Testis (tissue), 3 donors: ENCODE results near the gene SLC25A11. TPM values are rescaled to one million over a fixed set of nuclear protein-coding genes. Genes with fewer than 3 reads are reported as not detected.

Source experiments
- DNase-seq: peaks from one replicate; pipeline ENCODE4 v3.0.0-alpha.2; 2019
- H3K27ac ChIP-seq, 2 donors: fragments of 200-600 bp; sonication (generic); one replicate each; pipeline ENCODE4 v1.5.1; 2019
- H3K27me3 ChIP-seq: fragments of 200-600 bp; sonication (generic); one replicate; pipeline ENCODE4 v1.5.1; 2019
- H3K36me3 ChIP-seq: fragments of 200-600 bp; sonication (generic); one replicate; pipeline ENCODE4 v1.5.1; 2017; ENCODE audit warnings: low read depth; ENCODE audit errors: missing control alignments
- H3K4me1 ChIP-seq: fragments of 200-600 bp; sonication (generic); one replicate; pipeline ENCODE4 v1.5.1; 2019
- H3K4me3 ChIP-seq, 2 donors: fragments of 200-600 bp; sonication (generic); one replicate each; pipeline ENCODE4 v1.5.1; 2017 to 2019
- H3K9me3 ChIP-seq: fragments of 200-600 bp; sonication (generic); one replicate; pipeline ENCODE4 v1.5.1; 2017
- POLR2A ChIP-seq: fragments of 450-650 bp; IDR thresholded peaks from one replicate; pipeline ENCODE4 v1.6.1; 2017; ENCODE audit warnings: antibody characterized with exemption, mild to moderate bottlenecking, moderate library complexity
- WGBS, 2 donors: methylation state at CpG; one replicate each; pipeline ENCODE4 v1.1.5; 2018; 5-methylcytosine and 5-hydroxymethylcytosine counted together
- intact Hi-C: fragments of 100-400 bp; cut with DNase I; formaldehyde crosslinking; loops from one replicate; pipeline ENCODE4 v1.15.1; 2023; ENCODE audit warnings: low total_unique reads
- polyA plus RNA-seq: library from polyadenylated mRNA; stranded (reverse); fragments of 350-450 nt; fragmentation: Illumina TruSeq; extraction: RNeasy Lipid Tissue Mini Kit (QIAGEN cat#74804); gene quantifications from one replicate; pipeline ENCODE4 v1.2.3, GENCODE V29; 2014; ENCODE audit warnings: low read depth, low replicate concordance; ENCODE audit not compliant: insufficient read depth
- total RNA-seq, 2 donors: library from RNA; depleted of rRNA; stranded (reverse); fragments of >200 nt; gene quantifications; one replicate each; pipeline ENCODE4 v1.2.3, GENCODE V29; 2016
- TF ChIP-seq, protein P1 (sequence below), 3 experiments: fragments of 450-650 bp in 2 of 3; fragments of 200-600 bp in 1 of 3; sonication (generic) in 1 of 3; IDR thresholded peaks; one replicate each; pipeline ENCODE4 v1.5.1; 2016 to 2019; ENCODE audit warnings: antibody characterized with exemption in 3 of 3, mild to moderate bottlenecking in 2 of 3, moderate library complexity in 1 of 3

SLC25A11 gene
- total and polyA plus RNA-seq, 3 donors from 2014 or later, result 23.7 to 25.9 (median 24.3) TPM

DNA sequence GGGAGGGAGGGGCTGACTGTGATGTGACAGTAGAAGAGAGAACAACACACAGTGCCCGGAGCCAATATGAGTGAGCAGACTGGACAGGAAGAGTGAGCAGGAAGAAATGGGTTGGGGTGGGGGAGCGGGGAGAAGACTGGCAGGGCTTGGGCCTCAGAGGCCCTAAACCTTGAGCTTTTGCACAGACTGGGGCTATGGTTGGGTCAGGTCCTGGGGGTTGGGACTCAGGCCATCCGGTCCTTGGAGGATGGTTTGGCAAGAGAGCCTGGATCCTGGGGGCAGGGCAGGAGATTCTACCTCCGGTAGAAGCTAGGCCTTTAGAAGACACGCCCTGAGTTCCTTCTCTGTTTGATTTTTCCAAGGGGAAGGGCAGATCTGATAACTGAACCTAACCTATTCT, 46.6 kb upstream of the SLC25A11 start:
- Histone ChIP-seq H3K27ac (peak overlapping the region; percentile 91 to 96), H3K4me1 (peaks cover 20% of the 10 kb centered on the region), H3K9me3 (no peaks in the 10 kb centered on the region), H3K27me3 (no peaks in the 10 kb centered on the region), H3K36me3 (no peaks in the 10 kb centered on the region), H3K4me3 (peak overlapping the region; percentile 79 to 84)
- no peak for DNase-seq
- TF ChIP-seq, protein P1, sequence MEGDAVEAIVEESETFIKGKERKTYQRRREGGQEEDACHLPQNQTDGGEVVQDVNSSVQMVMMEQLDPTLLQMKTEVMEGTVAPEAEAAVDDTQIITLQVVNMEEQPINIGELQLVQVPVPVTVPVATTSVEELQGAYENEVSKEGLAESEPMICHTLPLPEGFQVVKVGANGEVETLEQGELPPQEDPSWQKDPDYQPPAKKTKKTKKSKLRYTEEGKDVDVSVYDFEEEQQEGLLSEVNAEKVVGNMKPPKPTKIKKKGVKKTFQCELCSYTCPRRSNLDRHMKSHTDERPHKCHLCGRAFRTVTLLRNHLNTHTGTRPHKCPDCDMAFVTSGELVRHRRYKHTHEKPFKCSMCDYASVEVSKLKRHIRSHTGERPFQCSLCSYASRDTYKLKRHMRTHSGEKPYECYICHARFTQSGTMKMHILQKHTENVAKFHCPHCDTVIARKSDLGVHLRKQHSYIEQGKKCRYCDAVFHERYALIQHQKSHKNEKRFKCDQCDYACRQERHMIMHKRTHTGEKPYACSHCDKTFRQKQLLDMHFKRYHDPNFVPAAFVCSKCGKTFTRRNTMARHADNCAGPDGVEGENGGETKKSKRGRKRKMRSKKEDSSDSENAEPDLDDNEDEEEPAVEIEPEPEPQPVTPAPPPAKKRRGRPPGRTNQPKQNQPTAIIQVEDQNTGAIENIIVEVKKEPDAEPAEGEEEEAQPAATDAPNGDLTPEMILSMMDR (IDR thresholded peaks at IDR 0.05), result no peak
- no peak for TF ChIP-seq POLR2A
- intact Hi-C loops, result no loop called here
- WGBS, 2 donors, result 30 to 31% methylated on average over 5 of the region's 5 CpGs

DNA sequence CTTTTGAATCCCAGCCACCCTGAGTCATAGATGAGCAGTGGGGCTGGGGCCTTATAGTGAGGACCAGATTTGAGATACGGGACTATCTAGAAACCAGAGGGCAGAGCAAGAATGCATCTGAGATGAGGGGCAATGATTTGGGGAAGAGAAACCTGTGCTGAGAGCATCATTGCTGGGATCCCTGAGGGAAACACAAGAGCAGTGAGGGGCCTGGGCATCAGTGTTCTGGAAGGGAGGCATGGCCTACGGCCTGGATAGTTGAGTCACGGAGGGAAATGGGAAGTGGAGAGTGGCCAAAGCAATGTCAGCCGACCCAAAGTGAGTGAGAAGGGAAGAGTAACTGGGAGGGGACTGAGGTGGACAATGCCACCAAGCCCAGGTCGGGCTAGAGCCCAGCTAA, 42.5 kb upstream of the SLC25A11 start:
- 63 to 82% methylated on average over 5 of the region's 5 CpGs for WGBS, 2 donors
- DNase-seq, result no peak
- Histone ChIP-seq H3K9me3 (no peaks in the 10 kb centered on the region), H3K4me3 (no peak overlapping the region), H3K36me3 (no peaks in the 10 kb centered on the region), H3K4me1 (peaks cover 11% of the 10 kb centered on the region), H3K27me3 (no peaks in the 10 kb centered on the region), H3K27ac (no peak overlapping the region)
- intact Hi-C loops, result loop anchor here (5.0 kb wide), 1 partner anchor 80 kb away; no protein-coding TSS in a partner anchor
- no peak for TF ChIP-seq POLR2A
- TF ChIP-seq, protein P1 (IDR thresholded peaks at IDR 0.05), result no peak

DNA sequence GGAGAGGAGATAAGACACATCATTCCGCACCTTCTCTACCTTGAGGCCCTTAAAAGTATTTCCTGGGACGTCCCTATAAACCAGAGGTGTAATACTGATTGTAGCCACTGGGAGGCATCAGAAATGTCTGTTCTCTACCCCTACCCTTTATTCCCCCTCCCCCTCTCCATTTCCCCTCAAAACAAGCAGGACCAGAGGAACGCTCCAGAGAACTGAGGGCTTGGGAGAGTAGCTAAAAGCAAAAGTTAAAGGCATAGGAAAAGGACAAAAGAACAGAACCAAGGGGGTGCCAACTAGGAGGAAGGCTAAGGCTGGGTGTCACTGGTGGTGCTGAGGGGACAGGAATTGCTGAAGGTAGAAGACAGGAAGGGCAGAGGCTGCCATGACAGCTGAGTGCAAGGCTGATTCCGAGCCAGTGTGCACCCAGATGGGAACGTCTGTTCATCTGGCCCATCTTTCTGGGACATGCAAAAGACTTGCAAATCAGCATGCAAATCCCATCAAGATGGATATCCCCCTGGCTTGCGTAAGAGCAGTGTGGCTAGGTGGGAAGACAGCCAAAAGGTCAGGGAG, 40.9 kb upstream of the SLC25A11 start:
- DNase-seq, result no peak
- H3K9me3 ChIP-seq, result no peaks in the 10 kb centered on the region
- WGBS, 2 donors, result 45 to 57% methylated on average over 6 of the region's 6 CpGs
- no peaks in the 10 kb centered on the region for H3K27me3 ChIP-seq
- no peak overlapping the region for H3K4me3 ChIP-seq
- TF ChIP-seq POLR2A, result no peak
- TF ChIP-seq, protein P1 (IDR thresholded peaks at IDR 0.05), result peak; percentile 64 to 84 (median 65)
- no peak overlapping the region for H3K27ac ChIP-seq
- no peaks in the 10 kb centered on the region for H3K36me3 ChIP-seq
- intact Hi-C loops, result loop anchor here (5.0 kb wide), 1 partner anchor 82 kb away; no protein-coding TSS in a partner anchor
- no peaks in the 10 kb centered on the region for H3K4me1 ChIP-seq

DNA sequence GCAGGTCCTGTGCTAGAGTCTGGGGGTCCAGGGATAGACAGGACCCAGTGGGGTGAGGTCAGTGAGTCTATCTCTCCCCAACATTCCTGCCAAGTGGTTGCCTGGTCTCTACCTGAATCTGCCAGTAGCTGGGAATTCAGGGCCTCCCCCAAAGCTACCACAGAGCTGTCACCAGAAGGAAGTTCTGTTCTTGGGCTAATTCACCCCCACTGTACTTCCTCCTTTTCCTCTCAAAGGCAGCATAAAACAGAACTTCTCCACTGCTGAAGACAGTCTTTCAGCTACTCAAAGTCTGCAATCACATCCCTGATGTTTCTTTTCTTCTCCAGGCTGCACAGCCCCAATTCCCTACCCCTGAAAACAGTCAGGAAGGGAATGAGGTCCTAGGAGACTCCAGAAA, 38.9 kb upstream of the SLC25A11 start:
- no peak for TF ChIP-seq POLR2A
- TF ChIP-seq, protein P1 (IDR thresholded peaks at IDR 0.05), result no peak
- Histone ChIP-seq H3K9me3 (no peaks in the 10 kb centered on the region), H3K36me3 (no peaks in the 10 kb centered on the region), H3K27me3 (no peaks in the 10 kb centered on the region), H3K4me3 (no peak overlapping the region), H3K4me1 (no peaks in the 10 kb centered on the region), H3K27ac (no peak overlapping the region)
- DNase-seq, result no peak
- intact Hi-C loops, result no loop called here

DNA sequence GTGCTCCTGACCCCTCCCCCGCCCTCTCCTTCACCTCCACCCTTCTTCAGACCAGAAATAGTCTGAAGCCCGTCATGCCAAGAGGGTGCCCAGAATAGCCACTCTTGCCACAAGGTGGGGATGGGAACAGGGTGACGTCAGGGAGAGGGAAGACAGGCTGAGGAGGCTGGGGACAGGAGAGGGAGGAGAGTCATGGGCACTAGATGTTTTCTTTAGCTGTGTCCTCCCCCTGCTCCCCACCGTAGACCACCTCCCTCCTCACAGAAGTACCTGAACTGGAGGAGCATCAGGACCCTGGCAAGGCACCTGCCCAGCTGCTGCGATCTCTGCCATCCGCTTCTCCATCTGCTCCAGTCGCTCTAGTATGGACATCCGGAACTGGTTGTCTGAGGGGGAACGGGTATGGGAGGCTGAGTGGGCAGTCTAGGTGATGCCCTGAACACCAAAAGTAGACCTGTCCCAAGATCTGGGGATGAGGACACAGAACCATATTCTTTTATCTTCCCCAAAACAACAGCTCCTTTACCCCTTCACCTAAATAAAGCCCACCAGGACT, 34.3 kb upstream of the SLC25A11 start:
- no peak overlapping the region for H3K4me3 ChIP-seq
- no peaks in the 10 kb centered on the region for H3K36me3 ChIP-seq
- WGBS, 2 donors, result 80 to 86% methylated on average over 4 to 9 of the region's 9 CpGs
- H3K27me3 ChIP-seq, result no peaks in the 10 kb centered on the region
- H3K4me1 ChIP-seq, result no peaks in the 10 kb centered on the region
- DNase-seq, result no peak
- intact Hi-C loops, result no loop called here
- H3K27ac ChIP-seq, result no peak overlapping the region
- TF ChIP-seq, protein P1 (IDR thresholded peaks at IDR 0.05), result no peak
- no peak for TF ChIP-seq POLR2A
- no peaks in the 10 kb centered on the region for H3K9me3 ChIP-seq
